ENCODE measurements around the gene ISLR2. TPM values are rescaled to one million over a fixed set of nuclear protein-coding genes. Genes with fewer than 3 reads are reported as not detected.

The ISLR2 gene
- total and polyA plus RNA-seq, 2 donors from 2014 or later = 0.13 to 1.1 TPM

DNA sequence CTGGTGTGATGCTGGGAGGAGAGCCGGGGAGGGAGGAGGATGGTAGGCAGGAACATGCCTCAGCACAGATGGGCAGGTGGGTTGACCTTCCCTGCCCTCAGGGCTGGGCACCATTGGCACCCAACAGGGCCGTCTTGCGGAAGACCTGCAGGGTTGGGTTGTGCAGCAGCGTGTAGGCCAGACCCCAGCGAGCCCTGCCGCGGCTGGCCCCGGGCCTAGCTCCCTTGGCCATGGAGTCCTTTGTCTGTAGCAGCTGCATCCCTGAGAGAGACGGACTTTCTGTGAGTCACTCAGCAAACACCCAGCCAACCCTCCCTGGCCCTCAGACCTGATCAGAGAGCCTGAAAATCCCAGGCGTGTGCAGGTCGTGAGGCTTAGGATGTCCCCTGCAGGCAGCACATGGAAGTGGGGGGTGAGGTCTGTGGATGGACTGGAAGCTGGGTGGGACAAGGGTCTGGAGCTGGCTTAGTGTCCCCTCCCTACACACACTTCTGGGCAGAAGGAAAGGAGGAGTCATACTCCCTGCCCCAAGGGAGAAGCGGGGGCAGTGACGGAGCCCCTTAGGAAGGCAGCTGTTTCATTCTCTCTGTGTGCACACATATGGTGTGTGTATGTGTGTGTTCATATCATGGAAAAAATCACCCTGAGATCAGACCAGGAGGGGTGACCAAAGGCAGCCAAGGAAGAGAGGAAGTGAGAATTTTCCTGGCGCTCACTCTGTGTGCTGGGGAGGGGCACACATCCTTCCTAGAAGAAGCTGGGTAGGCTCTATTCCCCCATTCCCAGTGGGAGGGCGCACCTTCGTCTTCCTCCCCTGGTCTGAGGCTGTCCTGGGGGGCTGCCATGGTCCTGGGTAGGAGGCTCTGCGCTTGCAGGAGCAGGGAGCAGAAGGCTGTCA, 49.8 kb downstream of the ISLR2 start:
- Histone ChIP-seq H3K4me3 (ENCODE audit: low read length in 3 of 3) (no peak overlapping the region), H3K9ac (ENCODE audit: low read length in 3 of 3) (no peak overlapping the region), H3K27me3 (ENCODE audit: control insufficient read depth, insufficient read depth, low read length) (no peaks in the 10 kb centered on the region), H3K4me1 (ENCODE audit: control insufficient read depth in 2 of 3, insufficient read depth in 2 of 3, low read depth in 1 of 3, low read length in 3 of 3) (peaks cover 2 to 27% (median 3%) of the 10 kb centered on the region in 3 donors), H3K36me3 (ENCODE audit: control insufficient read depth in 2 of 3, insufficient read depth in 3 of 3, low read length in 3 of 3) (no peaks in the 10 kb centered on the region), H3K27ac (ENCODE audit: low read depth in 2 of 2, low read length in 2 of 2) (no peak overlapping the region), H3K9me3 (ENCODE audit: control insufficient read depth in 2 of 3, insufficient read depth in 1 of 3, low read length in 3 of 3) (no peaks in the 10 kb centered on the region)
- TF ChIP-seq, protein P1, sequence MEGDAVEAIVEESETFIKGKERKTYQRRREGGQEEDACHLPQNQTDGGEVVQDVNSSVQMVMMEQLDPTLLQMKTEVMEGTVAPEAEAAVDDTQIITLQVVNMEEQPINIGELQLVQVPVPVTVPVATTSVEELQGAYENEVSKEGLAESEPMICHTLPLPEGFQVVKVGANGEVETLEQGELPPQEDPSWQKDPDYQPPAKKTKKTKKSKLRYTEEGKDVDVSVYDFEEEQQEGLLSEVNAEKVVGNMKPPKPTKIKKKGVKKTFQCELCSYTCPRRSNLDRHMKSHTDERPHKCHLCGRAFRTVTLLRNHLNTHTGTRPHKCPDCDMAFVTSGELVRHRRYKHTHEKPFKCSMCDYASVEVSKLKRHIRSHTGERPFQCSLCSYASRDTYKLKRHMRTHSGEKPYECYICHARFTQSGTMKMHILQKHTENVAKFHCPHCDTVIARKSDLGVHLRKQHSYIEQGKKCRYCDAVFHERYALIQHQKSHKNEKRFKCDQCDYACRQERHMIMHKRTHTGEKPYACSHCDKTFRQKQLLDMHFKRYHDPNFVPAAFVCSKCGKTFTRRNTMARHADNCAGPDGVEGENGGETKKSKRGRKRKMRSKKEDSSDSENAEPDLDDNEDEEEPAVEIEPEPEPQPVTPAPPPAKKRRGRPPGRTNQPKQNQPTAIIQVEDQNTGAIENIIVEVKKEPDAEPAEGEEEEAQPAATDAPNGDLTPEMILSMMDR (IDR thresholded peaks at IDR 0.05; ENCODE audit: borderline replicate concordance, extremely low read depth, insufficient read depth) = no peak
- intact Hi-C loops (cut with DNase I) = no loop called here
- DNase-seq (peak in 2 of 5 donors; percentile 54 to 70), FAIRE-seq (no peak)

DNA sequence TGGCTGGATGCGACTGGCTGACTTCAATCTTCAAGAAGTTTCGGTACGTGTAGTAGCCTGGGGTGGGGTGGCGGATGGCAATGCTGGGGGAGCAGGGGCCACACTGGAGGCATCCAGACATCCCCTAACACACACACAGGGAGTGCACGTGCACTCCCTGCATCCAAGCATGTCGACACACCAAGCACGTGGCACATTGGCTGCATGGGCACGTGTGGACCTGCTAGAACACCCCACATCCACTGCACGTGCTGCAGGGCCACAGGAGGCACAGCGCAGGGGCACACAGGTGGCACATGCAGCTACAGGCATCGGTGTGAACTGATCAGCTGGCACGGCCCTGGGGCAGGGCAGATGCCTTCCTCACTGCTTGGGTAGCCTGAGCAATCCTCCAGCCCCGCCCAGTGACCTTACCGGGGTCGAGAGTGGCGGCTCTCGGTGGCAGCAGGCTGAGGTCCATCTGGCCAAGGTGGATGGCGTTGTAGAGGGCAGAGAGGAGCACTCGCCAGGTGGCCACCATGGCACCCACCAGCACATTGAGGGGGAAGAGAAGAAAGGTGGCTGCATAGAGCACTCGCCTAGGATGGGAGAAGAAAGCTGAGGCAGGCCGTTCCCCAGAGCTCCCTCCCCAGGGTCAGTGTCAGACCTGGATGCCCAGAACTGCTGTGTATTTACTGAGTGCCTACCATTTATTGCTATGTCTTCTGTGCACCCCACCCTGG, 50.7 kb downstream of the ISLR2 start:
- FAIRE-seq = no peak
- no peaks in the 10 kb centered on the region for H3K36me3 ChIP-seq (ENCODE audit: control insufficient read depth in 2 of 3, insufficient read depth in 3 of 3, low read length in 3 of 3)
- H3K27ac ChIP-seq (ENCODE audit: low read depth in 2 of 2, low read length in 2 of 2) = no peak overlapping the region
- TF ChIP-seq, protein P1 (IDR thresholded peaks at IDR 0.05; ENCODE audit: borderline replicate concordance, extremely low read depth, insufficient read depth) = no peak
- peak in 1 of 5 donors; percentile 71 for DNase-seq
- intact Hi-C loops (cut with DNase I) = no loop called here
- no peak overlapping the region for H3K4me3 ChIP-seq (ENCODE audit: low read length in 3 of 3)
- H3K4me1 ChIP-seq (ENCODE audit: control insufficient read depth in 2 of 3, insufficient read depth in 2 of 3, low read depth in 1 of 3, low read length in 3 of 3) = peaks cover 2 to 27% (median 3%) of the 10 kb centered on the region in 3 donors
- H3K9ac ChIP-seq (ENCODE audit: low read length in 3 of 3) = no peak overlapping the region
- H3K9me3 ChIP-seq (ENCODE audit: control insufficient read depth in 2 of 3, insufficient read depth in 1 of 3, low read length in 3 of 3) = no peaks in the 10 kb centered on the region
- H3K27me3 ChIP-seq (ENCODE audit: control insufficient read depth, insufficient read depth, low read length) = no peaks in the 10 kb centered on the region

DNA sequence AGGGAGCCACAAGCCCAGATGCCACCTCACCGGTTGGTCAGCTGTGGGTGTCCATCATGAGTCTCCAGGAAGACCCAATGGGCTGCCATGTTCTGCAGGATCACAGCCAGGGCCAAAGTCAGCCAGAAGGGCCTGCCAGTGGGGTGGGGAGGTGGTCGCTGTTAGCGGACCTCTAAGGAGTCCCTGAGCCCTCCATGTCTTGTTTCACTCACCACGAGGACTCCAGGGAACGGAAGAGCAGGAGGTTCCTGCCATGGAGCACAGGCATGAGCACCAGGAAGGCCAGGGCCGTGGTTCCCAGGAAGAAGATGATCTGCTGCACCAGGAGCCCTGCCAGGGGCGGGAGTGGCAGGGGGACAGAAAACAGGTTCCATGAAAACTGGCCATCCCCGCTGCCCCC, 51.7 kb downstream of the ISLR2 start:
- TF ChIP-seq, protein P1 (IDR thresholded peaks at IDR 0.05; ENCODE audit: borderline replicate concordance, extremely low read depth, insufficient read depth) = no peak

More for the DNA sequence above, 51.7 kb downstream of the ISLR2 start:
- DNase-seq = peak in 1 of 5 donors; percentile 60
- Histone ChIP-seq H3K27me3 (ENCODE audit: control insufficient read depth, insufficient read depth, low read length) (no peaks in the 10 kb centered on the region), H3K27ac (ENCODE audit: low read depth in 2 of 2, low read length in 2 of 2) (no peak overlapping the region), H3K4me3 (ENCODE audit: low read length in 3 of 3) (no peak overlapping the region), H3K9ac (ENCODE audit: low read length in 3 of 3) (no peak overlapping the region), H3K9me3 (ENCODE audit: control insufficient read depth in 2 of 3, insufficient read depth in 1 of 3, low read length in 3 of 3) (no peaks in the 10 kb centered on the region), H3K36me3 (ENCODE audit: control insufficient read depth in 2 of 3, insufficient read depth in 3 of 3, low read length in 3 of 3) (no peaks in the 10 kb centered on the region), H3K4me1 (ENCODE audit: control insufficient read depth in 2 of 3, insufficient read depth in 2 of 3, low read depth in 1 of 3, low read length in 3 of 3) (peaks cover 1 to 22% (median 3%) of the 10 kb centered on the region in 3 donors)
- intact Hi-C loops (cut with DNase I) = no loop called here
- FAIRE-seq = no peak
